Fibroblast of lung (primary cell): ENCODE measurements around the gene FAM13A. TPM values are rescaled to one million over a fixed set of nuclear protein-coding genes. Genes with fewer than 3 reads are reported as not detected.

Experiments
- DNase-seq, 2 donors: peaks; one replicate each; pipeline versions ENCODE4 v3.0.0 to v3.0.0-alpha.2; 2010; ENCODE audit warnings: low read depth in 2 of 2
- H2AFZ ChIP-seq: 2 replicates; pipeline ENCODE4 v1.5.1; 2012; ENCODE audit warnings: low read length, control low read depth, inconsistent platforms
- H3K27ac ChIP-seq: 2 replicates; pipeline ENCODE4 v1.5.1; 2011; ENCODE audit warnings: low read length, control low read depth; ENCODE audit not compliant: insufficient read depth
- H3K27me3 ChIP-seq: 2 replicates; pipeline ENCODE4 v1.5.1; 2011; ENCODE audit warnings: mild to moderate bottlenecking, low read length; ENCODE audit not compliant: control insufficient read depth, insufficient read depth
- H3K36me3 ChIP-seq: 2 replicates; pipeline ENCODE4 v1.5.1; 2011; ENCODE audit warnings: low read length; ENCODE audit not compliant: control insufficient read depth, insufficient read depth
- H3K4me1 ChIP-seq: 2 replicates; pipeline ENCODE4 v1.5.1; 2011; ENCODE audit warnings: low read length; ENCODE audit not compliant: control insufficient read depth, insufficient read depth; ENCODE audit errors: extremely low read depth
- H3K4me2 ChIP-seq: 2 replicates; pipeline ENCODE4 v1.5.1; 2011; ENCODE audit warnings: low read length, control low read depth; ENCODE audit not compliant: insufficient read depth; ENCODE audit errors: extremely low read depth
- H3K4me3 ChIP-seq, 4 experiments: fragments of 200-600 bp in 1 of 4; sonication (generic) in 1 of 4; replicated peaks in 1 of 4; 2 replicates each; pipeline ENCODE4 v1.5.1; 2011 to 2016; ENCODE audit warnings: low read length in 4 of 4, low read depth in 3 of 4, mild to moderate bottlenecking in 3 of 4, control low read depth in 2 of 4, inconsistent platforms in 1 of 4, mixed read lengths in 1 of 4; ENCODE audit not compliant: insufficient read depth in 1 of 4; ENCODE audit errors: control extremely low read depth in 1 of 4
- H3K79me2 ChIP-seq: 2 replicates; pipeline ENCODE4 v1.5.1; 2012; ENCODE audit warnings: mild to moderate bottlenecking, low read length, inconsistent platforms; ENCODE audit not compliant: control insufficient read depth, insufficient read depth
- H3K9ac ChIP-seq: 2 replicates; pipeline ENCODE4 v1.5.1; 2011; ENCODE audit warnings: mild to moderate bottlenecking, low read length, control low read depth; ENCODE audit not compliant: insufficient read depth
- H3K9me3 ChIP-seq: 2 replicates; pipeline ENCODE4 v1.5.1; 2012; ENCODE audit warnings: low read depth, low read length; ENCODE audit not compliant: control insufficient read depth, insufficient read depth
- H4K20me1 ChIP-seq: 2 replicates; pipeline ENCODE4 v1.5.1; 2011; ENCODE audit warnings: low read length; ENCODE audit not compliant: control insufficient read depth, insufficient read depth; ENCODE audit errors: extremely low read depth
- CTCF ChIP-seq, 2 donors: IDR thresholded peaks in 1 of 2; conservative IDR thresholded peaks in 1 of 2; 1 replicate in 1 of 2; 2 replicates in 1 of 2; pipeline ENCODE4 v1.5.1; 2011 to 2012; ENCODE audit warnings: low read length in 2 of 2, control low read depth in 1 of 2, inconsistent platforms in 1 of 2, low read depth in 1 of 2, mild to moderate bottlenecking in 1 of 2
- EZH2 ChIP-seq: IDR thresholded peaks from 2 replicates; pipeline ENCODE4 v1.5.1; 2012; ENCODE audit warnings: low read length, control low read depth, mild to moderate bottlenecking; ENCODE audit errors: missing control alignments
- polyA plus RNA-seq, 2 donors: library from polyadenylated mRNA; depleted of rRNA in 1 of 2; stranded (reverse) in 1 of 2; unstranded in 1 of 2; fragments of >200 nt; gene quantifications; 2 replicates each; pipeline ENCODE4 v1.2.1, GENCODE V29; 2011 to 2012; ENCODE audit warnings: missing spikeins in 1 of 2
- total RNA-seq: library from RNA; depleted of rRNA; stranded (reverse); fragments of >200 nt; gene quantifications from 2 replicates; pipeline ENCODE4 v1.2.1, GENCODE V29; 2014

Gene FAM13A
- total and polyA plus RNA-seq, 2 donors (not counting 1 experiment from before 2014, with no cell fraction given): 14.3 to 23.9 TPM

DNA sequence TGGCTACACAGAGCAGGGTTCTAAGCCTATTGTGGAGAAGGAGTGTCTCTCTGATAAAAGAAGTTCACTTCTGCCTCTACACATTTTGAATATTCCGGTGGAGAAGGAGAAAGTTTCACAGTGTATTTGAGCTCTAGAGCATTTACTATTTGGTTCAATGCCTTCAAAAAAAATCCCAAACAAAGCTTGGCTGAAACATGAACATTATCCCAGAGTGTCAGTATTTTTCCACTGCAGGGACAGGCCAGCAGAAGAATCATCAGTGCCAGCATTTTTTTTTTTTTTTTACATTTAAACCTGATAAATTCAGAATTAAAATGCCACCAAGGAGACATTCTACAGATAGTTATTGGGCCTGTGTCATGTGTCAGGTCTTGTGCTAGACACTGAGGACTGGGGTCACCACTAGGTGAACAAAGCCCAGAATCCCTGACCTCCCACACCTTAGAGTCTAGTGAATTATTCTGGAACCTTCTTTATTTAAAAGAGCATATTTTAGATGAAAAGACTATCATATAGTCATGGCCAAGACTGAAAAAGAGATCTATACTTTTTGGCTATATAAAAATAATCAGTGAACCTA lies 311.3 kb downstream of the FAM13A start:
- Histone ChIP-seq H4K20me1 (no peaks in the 10 kb centered on the region), H3K36me3 (peaks cover 3% of the 10 kb centered on the region), H3K9me3 (no peaks in the 10 kb centered on the region), H3K27me3 (no peaks in the 10 kb centered on the region), H3K79me2 (no peaks in the 10 kb centered on the region), H3K4me3 (no peak overlapping the region), H3K27ac (no peak overlapping the region), H3K9ac (no peak overlapping the region), H3K4me1 (no peaks in the 10 kb centered on the region), H3K4me2 (no peak overlapping the region), H2AFZ (no peak overlapping the region)
- DNase-seq: no peak
- no peak for TF ChIP-seq EZH2
- no peak for TF ChIP-seq CTCF (conservative IDR thresholded peaks at IDR 0.05 in 1 of 2, IDR thresholded peaks at IDR 0.05 in 1 of 2; ENCODE audit: low read depth in 1 of 2, low read length in 2 of 2)

- H3K27ac ChIP-seq: no peak overlapping the region
- H3K79me2 ChIP-seq: no peaks in the 10 kb centered on the region
- H3K4me3 ChIP-seq: no peak overlapping the region
- no peaks in the 10 kb centered on the region for H4K20me1 ChIP-seq
- H3K9me3 ChIP-seq: no peaks in the 10 kb centered on the region
- no peaks in the 10 kb centered on the region for H3K27me3 ChIP-seq
- H3K4me2 ChIP-seq: no peak overlapping the region
- H2AFZ ChIP-seq: no peak overlapping the region
- no peak for DNase-seq
- TF ChIP-seq CTCF (conservative IDR thresholded peaks at IDR 0.05 in 1 of 2, IDR thresholded peaks at IDR 0.05 in 1 of 2; ENCODE audit: low read depth in 1 of 2, low read length in 2 of 2) (no peak), EZH2 (no peak)
- H3K36me3 ChIP-seq: peaks cover 3% of the 10 kb centered on the region
- no peaks in the 10 kb centered on the region for H3K4me1 ChIP-seq
- no peak overlapping the region for H3K9ac ChIP-seq
Observed at GRCh38 chr4:88745175-88745574, 311.8 kb downstream of the FAM13A start.

DNA sequence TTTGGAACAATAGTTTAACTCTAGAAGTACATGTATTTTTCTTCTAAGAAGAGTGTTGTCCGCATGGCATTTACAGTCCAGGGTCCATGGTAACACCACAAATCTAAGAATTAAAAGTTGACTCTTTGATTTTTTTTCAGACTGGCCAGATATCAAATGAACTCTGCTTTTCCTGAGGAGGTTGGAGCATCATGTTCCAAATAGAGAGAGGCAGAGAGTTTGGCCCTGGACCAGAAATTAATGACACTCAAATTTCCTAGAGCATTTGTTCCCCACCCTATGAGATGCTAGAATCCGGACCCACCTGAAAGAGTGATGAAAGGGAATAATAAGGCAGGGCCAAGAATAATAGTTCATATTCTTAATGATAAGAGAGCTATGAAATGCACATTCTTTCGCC lies 312.4 kb downstream of the FAM13A start:
- Histone ChIP-seq H3K4me2 (no peak overlapping the region), H3K79me2 (no peaks in the 10 kb centered on the region), H3K27ac (no peak overlapping the region), H3K9me3 (no peaks in the 10 kb centered on the region), H3K36me3 (peaks cover 3% of the 10 kb centered on the region), H3K27me3 (no peaks in the 10 kb centered on the region), H3K4me1 (no peaks in the 10 kb centered on the region), H4K20me1 (no peaks in the 10 kb centered on the region), H3K4me3 (no peak overlapping the region), H3K9ac (no peak overlapping the region), H2AFZ (no peak overlapping the region)
- DNase-seq: no peak
- TF ChIP-seq CTCF (conservative IDR thresholded peaks at IDR 0.05 in 1 of 2, IDR thresholded peaks at IDR 0.05 in 1 of 2; ENCODE audit: low read depth in 1 of 2, low read length in 2 of 2) (no peak), EZH2 (no peak)
